ENCODE data around the gene TENM3.

Gene TENM3

DNA sequence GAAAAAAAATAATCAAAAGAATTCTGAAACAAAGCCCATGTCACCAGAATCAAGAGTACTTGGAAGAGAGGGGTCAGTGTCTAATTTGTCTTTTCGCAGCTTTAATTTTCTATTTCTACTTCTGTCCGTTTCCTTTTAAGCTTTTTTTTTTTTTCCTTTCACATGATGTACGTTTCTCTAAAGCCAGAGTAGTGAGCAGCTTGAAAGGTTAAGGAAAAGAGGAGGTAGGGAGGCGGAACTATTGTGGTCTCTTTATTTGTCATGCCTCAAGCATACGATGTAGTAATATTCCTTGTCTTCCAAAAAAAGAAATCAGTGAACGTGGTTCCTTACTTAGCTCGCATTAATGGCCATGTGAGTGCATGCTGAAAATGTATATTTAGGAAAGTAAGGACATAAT lies 311.5 kb downstream of the TENM3 start:
- H3K27me3 ChIP-seq (ENCODE audit: insufficient read depth, low read length), result no peaks in the 10 kb centered on the region
- no peaks in the 10 kb centered on the region for H4K20me1 ChIP-seq (ENCODE audit: insufficient read depth, low read length)
- no peaks in the 10 kb centered on the region for H3K9me2 ChIP-seq (ENCODE audit: low read depth, low read length)
- no peak overlapping the region for H2AFZ ChIP-seq (ENCODE audit: low read length)
- H3K4me2 ChIP-seq (ENCODE audit: low read length), result no peak overlapping the region
- no peaks in the 10 kb centered on the region for H3K36me3 ChIP-seq (ENCODE audit: insufficient read depth, low read length)
- no peaks in the 10 kb centered on the region for H3K9me3 ChIP-seq (ENCODE audit: low read length)
- no peaks in the 10 kb centered on the region for H3F3A ChIP-seq (ENCODE audit: insufficient read depth, low read length)
- no peak overlapping the region for H3K9ac ChIP-seq (ENCODE audit: low read length)
- no peak overlapping the region for H3K4me3 ChIP-seq (ENCODE audit: low read depth, low read length, poor library complexity, severe bottlenecking)
- no peak for TF ChIP-seq EZH2 (IDR thresholded peaks at IDR 0.05; ENCODE audit: borderline replicate concordance, low read length)
- TF ChIP-seq, protein P1, sequence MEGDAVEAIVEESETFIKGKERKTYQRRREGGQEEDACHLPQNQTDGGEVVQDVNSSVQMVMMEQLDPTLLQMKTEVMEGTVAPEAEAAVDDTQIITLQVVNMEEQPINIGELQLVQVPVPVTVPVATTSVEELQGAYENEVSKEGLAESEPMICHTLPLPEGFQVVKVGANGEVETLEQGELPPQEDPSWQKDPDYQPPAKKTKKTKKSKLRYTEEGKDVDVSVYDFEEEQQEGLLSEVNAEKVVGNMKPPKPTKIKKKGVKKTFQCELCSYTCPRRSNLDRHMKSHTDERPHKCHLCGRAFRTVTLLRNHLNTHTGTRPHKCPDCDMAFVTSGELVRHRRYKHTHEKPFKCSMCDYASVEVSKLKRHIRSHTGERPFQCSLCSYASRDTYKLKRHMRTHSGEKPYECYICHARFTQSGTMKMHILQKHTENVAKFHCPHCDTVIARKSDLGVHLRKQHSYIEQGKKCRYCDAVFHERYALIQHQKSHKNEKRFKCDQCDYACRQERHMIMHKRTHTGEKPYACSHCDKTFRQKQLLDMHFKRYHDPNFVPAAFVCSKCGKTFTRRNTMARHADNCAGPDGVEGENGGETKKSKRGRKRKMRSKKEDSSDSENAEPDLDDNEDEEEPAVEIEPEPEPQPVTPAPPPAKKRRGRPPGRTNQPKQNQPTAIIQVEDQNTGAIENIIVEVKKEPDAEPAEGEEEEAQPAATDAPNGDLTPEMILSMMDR (IDR thresholded peaks at IDR 0.05; ENCODE audit: low read length), result no peak
- no peaks in the 10 kb centered on the region for H3K79me2 ChIP-seq (ENCODE audit: insufficient read depth, low read length)
- H3K27ac ChIP-seq (ENCODE audit: low read depth, low read length, poor library complexity, severe bottlenecking), result no peak overlapping the region
- no peaks in the 10 kb centered on the region for H3K4me1 ChIP-seq (ENCODE audit: insufficient read depth, low read length, severe bottlenecking)

DNA sequence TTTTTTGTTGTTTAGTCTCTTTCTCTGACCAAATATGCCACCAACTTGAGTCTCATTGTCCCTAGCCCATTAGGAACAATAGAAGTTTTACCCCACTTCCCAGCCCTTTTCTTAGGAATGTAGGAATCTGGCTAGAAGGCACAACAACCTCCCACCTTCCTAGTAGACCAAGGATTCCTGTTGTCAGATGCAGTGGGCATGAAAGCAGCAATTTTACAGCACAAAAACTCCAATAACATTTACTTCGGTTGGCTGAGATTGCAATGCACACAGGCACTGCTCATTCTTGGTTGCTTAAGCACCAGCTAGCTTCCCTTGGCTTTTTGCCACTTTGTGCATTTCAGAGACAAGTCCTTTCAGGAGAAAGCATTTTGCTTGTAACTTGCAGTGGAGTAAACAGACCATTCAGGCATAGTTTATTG lies 312.8 kb downstream of the TENM3 start:
- no peaks in the 10 kb centered on the region for H3K9me3 ChIP-seq (ENCODE audit: low read length)
- H3K9ac ChIP-seq (ENCODE audit: low read length), result no peak overlapping the region
- no peaks in the 10 kb centered on the region for H3K9me2 ChIP-seq (ENCODE audit: low read depth, low read length)
- no peaks in the 10 kb centered on the region for H3K27me3 ChIP-seq (ENCODE audit: insufficient read depth, low read length)
- no peaks in the 10 kb centered on the region for H3F3A ChIP-seq (ENCODE audit: insufficient read depth, low read length)
- no peaks in the 10 kb centered on the region for H4K20me1 ChIP-seq (ENCODE audit: insufficient read depth, low read length)
- H3K4me2 ChIP-seq (ENCODE audit: low read length), result no peak overlapping the region
- TF ChIP-seq, protein P1 (IDR thresholded peaks at IDR 0.05; ENCODE audit: low read length), result no peak
- no peak for TF ChIP-seq EZH2 (IDR thresholded peaks at IDR 0.05; ENCODE audit: borderline replicate concordance, low read length)
- H3K36me3 ChIP-seq (ENCODE audit: insufficient read depth, low read length), result no peaks in the 10 kb centered on the region
- H2AFZ ChIP-seq (ENCODE audit: low read length), result no peak overlapping the region
- H3K4me3 ChIP-seq (ENCODE audit: low read depth, low read length, poor library complexity, severe bottlenecking), result no peak overlapping the region
- no peak overlapping the region for H3K27ac ChIP-seq (ENCODE audit: low read depth, low read length, poor library complexity, severe bottlenecking)
- no peaks in the 10 kb centered on the region for H3K4me1 ChIP-seq (ENCODE audit: insufficient read depth, low read length, severe bottlenecking)
- no peaks in the 10 kb centered on the region for H3K79me2 ChIP-seq (ENCODE audit: insufficient read depth, low read length)

DNA sequence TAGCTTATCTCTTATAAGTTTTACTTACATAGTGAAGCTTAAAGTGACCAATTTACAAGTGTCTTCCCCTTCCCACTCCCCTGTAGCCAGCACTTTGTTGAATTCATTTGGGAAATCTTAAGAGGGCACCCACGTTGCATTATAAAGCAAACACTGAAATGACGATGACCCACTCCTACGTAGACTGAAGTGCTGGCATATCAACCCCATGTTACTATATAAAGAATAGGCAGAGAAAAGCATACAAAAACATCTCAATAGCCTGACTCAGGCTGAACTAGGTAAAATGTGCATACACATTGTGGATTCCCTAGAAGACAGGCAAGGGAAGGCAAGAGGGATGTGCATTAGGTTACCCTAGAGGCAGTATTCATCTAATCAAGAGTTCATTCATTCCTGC lies 313.4 kb downstream of the TENM3 start:
- Histone ChIP-seq H3F3A (ENCODE audit: insufficient read depth, low read length) (no peaks in the 10 kb centered on the region), H3K4me1 (ENCODE audit: insufficient read depth, low read length, severe bottlenecking) (no peaks in the 10 kb centered on the region), H3K36me3 (ENCODE audit: insufficient read depth, low read length) (no peaks in the 10 kb centered on the region), H3K9me2 (ENCODE audit: low read depth, low read length) (no peaks in the 10 kb centered on the region), H3K9ac (ENCODE audit: low read length) (no peak overlapping the region), H4K20me1 (ENCODE audit: insufficient read depth, low read length) (no peaks in the 10 kb centered on the region), H3K79me2 (ENCODE audit: insufficient read depth, low read length) (no peaks in the 10 kb centered on the region), H3K4me2 (ENCODE audit: low read length) (no peak overlapping the region), H3K27me3 (ENCODE audit: insufficient read depth, low read length) (no peaks in the 10 kb centered on the region), H3K9me3 (ENCODE audit: low read length) (no peaks in the 10 kb centered on the region), H3K4me3 (ENCODE audit: low read depth, low read length, poor library complexity, severe bottlenecking) (no peak overlapping the region), H3K27ac (ENCODE audit: low read depth, low read length, poor library complexity, severe bottlenecking) (no peak overlapping the region), H2AFZ (ENCODE audit: low read length) (no peak overlapping the region)
- no peak for TF ChIP-seq EZH2 (IDR thresholded peaks at IDR 0.05; ENCODE audit: borderline replicate concordance, low read length)
- TF ChIP-seq, protein P1 (IDR thresholded peaks at IDR 0.05; ENCODE audit: low read length), result no peak
